ENCODE measurements around the gene ASNSD1. TPM values are rescaled to one million over a fixed set of nuclear protein-coding genes. Genes with fewer than 3 reads are reported as not detected.

Gene ASNSD1
- total and polyA plus RNA-seq, 2 of the 8 experiments (the other 6 are each of a cell fraction or from before 2014, with no cell fraction given) = 14.1 to 44.8 TPM

DNA sequence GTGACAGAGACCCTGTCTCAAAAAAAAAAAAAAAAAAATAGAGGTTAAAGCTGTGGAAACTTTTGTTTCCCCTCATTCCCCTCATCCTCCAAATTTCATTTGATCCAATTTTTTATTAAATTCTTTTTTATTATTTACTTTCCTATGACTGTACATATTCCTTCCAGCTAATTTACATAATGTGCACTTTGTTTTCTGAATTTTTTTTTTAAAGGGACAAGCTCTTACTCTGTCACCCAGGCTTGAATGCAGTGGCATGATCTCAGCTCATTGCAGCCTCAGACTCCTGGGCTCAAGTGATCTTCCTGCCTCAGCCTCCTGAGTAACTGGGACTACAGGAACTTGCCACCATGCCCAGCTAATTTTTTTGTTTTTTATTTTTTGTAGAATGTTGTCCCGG is 23.6 kb downstream of the ASNSD1 start:
- CTCF ChIA-PET (ENCODE audit: partially characterized antibody) = interaction anchor here (0.6 to 3.3 kb wide), 10 partner anchors 10 to 318 kb away, joined by 3 to 16 read pairs (median 5); partner anchors contain the start of genes ANKAR and ASNSD1
- H3K4me3 ChIP-seq (ENCODE audit: extremely low read depth in 1 of 4, insufficient read depth in 2 of 4, low read depth in 3 of 4, low read length in 4 of 4) = no peak overlapping the region
- no peak overlapping the region for H4K5ac ChIP-seq (ENCODE audit: insufficient read length, low read depth, low read length)
- H4K20me1 ChIP-seq (replicated peaks in 1 of 2; ENCODE audit: control insufficient read depth in 1 of 2, insufficient read depth in 2 of 2, low read length in 2 of 2) = no peaks in the 10 kb centered on the region
- no peak overlapping the region for H3K14ac ChIP-seq (ENCODE audit: insufficient read length)
- H3K23ac ChIP-seq (ENCODE audit: insufficient read length) = no peak overlapping the region
- no peak overlapping the region for H2BK20ac ChIP-seq (ENCODE audit: low read length)
- H3K79me1 ChIP-seq (ENCODE audit: low read depth, low read length) = no peaks in the 10 kb centered on the region
- H3K27me3 ChIP-seq (replicated peaks in 1 of 4; ENCODE audit: control insufficient read depth in 3 of 4, extremely low read depth in 1 of 4, insufficient read depth in 3 of 4, low read length in 3 of 4) = no peaks in the 10 kb centered on the region
- H3K9me3 ChIP-seq (ENCODE audit: insufficient read depth in 2 of 2, low read depth in 1 of 2, low read length in 1 of 2) = no peaks in the 10 kb centered on the region
- no peak for DNase-seq (ENCODE audit: low read depth in 1 of 2, low spot score in 2 of 2)
- no peak overlapping the region for H2BK12ac ChIP-seq (ENCODE audit: low read depth, low read length)
- H3K36me3 ChIP-seq (ENCODE audit: control insufficient read depth in 2 of 4, insufficient read depth in 4 of 4, low read length in 3 of 4) = peaks cover 0 to 2% (median 0%) of the 10 kb centered on the region in 4 experiments; a peak in 1 of 8 replicates
- 100% methylated on average over 1 of the region's 1 CpG; no CpG with 5 or more reads in 1 of the 2 experiments for WGBS, 2 experiments (ENCODE audit: extremely low coverage in 1 of 2, insufficient coverage in 1 of 2, insufficient read length in 1 of 2, insufficient replicate concordance in 2 of 2, low coverage in 1 of 2, low lambda C conversion rate in 2 of 2, missing lambda C conversion rate in 1 of 2)
- no peak for FAIRE-seq
- H3K4me2 ChIP-seq (ENCODE audit: insufficient read depth in 1 of 2, low read depth in 2 of 2, low read length in 2 of 2) = no peak overlapping the region
- H2BK5ac ChIP-seq (ENCODE audit: low read depth, low read length) = no peak overlapping the region
- no peak overlapping the region for H3K27ac ChIP-seq (ENCODE audit: low read depth, low read length)
- H3K18ac ChIP-seq (ENCODE audit: extremely low read depth, low read length) = no peak overlapping the region
- H3K9ac ChIP-seq (replicated peaks in 1 of 4; ENCODE audit: extremely low read depth in 1 of 4, low read depth in 3 of 4, low read length in 3 of 4) = no peak overlapping the region
- H3K79me2 ChIP-seq (ENCODE audit: control insufficient read depth in 1 of 2, insufficient read depth in 2 of 2, low read length in 2 of 2) = no peaks in the 10 kb centered on the region
- no peak overlapping the region for H4K8ac ChIP-seq (ENCODE audit: extremely low read depth, insufficient read depth, low read length)
- H3K4me1 ChIP-seq (replicated peaks in 1 of 4; ENCODE audit: control insufficient read depth in 3 of 4, insufficient read depth in 4 of 4, low read length in 3 of 4) = 0 out of 7 replicates have a peak, but pooled peaks cover 0 to 3% (median 0%) of the 10 kb centered on the region in 4 experiments
- no peak overlapping the region for H2BK15ac ChIP-seq (ENCODE audit: low read length)
- H2BK120ac ChIP-seq (replicated peaks; ENCODE audit: low read depth, low read length) = no peak overlapping the region
- H3K4ac ChIP-seq (replicated peaks; ENCODE audit: insufficient read length, low read depth, low read length) = no peak overlapping the region
- POLR2A ChIA-PET (ENCODE audit: partially characterized antibody) = interaction anchor here (0.6 kb wide), 1 partner anchor 41 kb away, joined by 3 read pairs; no protein-coding TSS in a partner anchor
- no peak overlapping the region for H3K56ac ChIP-seq (replicated peaks; ENCODE audit: insufficient read length, low read depth, low read length)
- no peaks in the 10 kb centered on the region for H3K23me2 ChIP-seq (ENCODE audit: low read depth, low read length)
- no peak overlapping the region for H2AK5ac ChIP-seq (ENCODE audit: low read depth, low read length)
- H2AFZ ChIP-seq (ENCODE audit: low read length) = no peak overlapping the region
- no peak overlapping the region for H4K91ac ChIP-seq (replicated peaks; ENCODE audit: insufficient read length, low read length)
- no peak for TF ChIP-seq SUZ12 (IDR thresholded peaks at IDR 0.05; ENCODE audit: low read length)
- no peak for TF ChIP-seq CBX5 (IDR thresholded peaks at IDR 0.05; ENCODE audit: low read depth, low read length)
- no peak for TF ChIP-seq NANOG (IDR thresholded peaks at IDR 0.05; ENCODE audit: insufficient read depth, low read depth, low read length, poor library complexity, severe bottlenecking)
- no peak for TF ChIP-seq HDAC6 (IDR thresholded peaks at IDR 0.05; ENCODE audit: low read depth, low read length)
- TF ChIP-seq SP2 (IDR thresholded peaks at IDR 0.05; ENCODE audit: low read length) = no peak
- no peak for TF ChIP-seq TCF12 (IDR thresholded peaks at IDR 0.05; ENCODE audit: low read depth, low read length)
- TF ChIP-seq JUN (IDR thresholded peaks at IDR 0.05; ENCODE audit: low read depth, low read length) = no peak
- TF ChIP-seq SP1 (IDR thresholded peaks at IDR 0.05; ENCODE audit: low read depth, low read length) = no peak
- TF ChIP-seq CTBP2 (IDR thresholded peaks at IDR 0.05; ENCODE audit: borderline replicate concordance, insufficient read depth, insufficient read length, low read length) = no peak
- TF ChIP-seq ASH2L (IDR thresholded peaks at IDR 0.05; ENCODE audit: low read length) = no peak
- TF ChIP-seq, protein P1, sequence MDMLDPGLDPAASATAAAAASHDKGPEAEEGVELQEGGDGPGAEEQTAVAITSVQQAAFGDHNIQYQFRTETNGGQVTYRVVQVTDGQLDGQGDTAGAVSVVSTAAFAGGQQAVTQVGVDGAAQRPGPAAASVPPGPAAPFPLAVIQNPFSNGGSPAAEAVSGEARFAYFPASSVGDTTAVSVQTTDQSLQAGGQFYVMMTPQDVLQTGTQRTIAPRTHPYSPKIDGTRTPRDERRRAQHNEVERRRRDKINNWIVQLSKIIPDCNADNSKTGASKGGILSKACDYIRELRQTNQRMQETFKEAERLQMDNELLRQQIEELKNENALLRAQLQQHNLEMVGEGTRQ (IDR thresholded peaks at IDR 0.05; ENCODE audit: low read length) = no peak
- no peak for TF ChIP-seq CBX8 (IDR thresholded peaks at IDR 0.05; ENCODE audit: borderline replicate concordance, low read depth, low read length)
